NCI-H524 treated with DMSO at 0.1 percent for 48 hours (cell line): Measurements from ENCODE around the gene PEX6.

Experiments
- DNase-seq: peaks from one replicate; lab custom pipeline; 2025; lab: John Stamatoyannopoulos, UW

The PEX6 gene

GRCh38 chr6:42993445-42993844, 14.5 kb upstream of the PEX6 start:
- DNase-seq = no peak

DNA sequence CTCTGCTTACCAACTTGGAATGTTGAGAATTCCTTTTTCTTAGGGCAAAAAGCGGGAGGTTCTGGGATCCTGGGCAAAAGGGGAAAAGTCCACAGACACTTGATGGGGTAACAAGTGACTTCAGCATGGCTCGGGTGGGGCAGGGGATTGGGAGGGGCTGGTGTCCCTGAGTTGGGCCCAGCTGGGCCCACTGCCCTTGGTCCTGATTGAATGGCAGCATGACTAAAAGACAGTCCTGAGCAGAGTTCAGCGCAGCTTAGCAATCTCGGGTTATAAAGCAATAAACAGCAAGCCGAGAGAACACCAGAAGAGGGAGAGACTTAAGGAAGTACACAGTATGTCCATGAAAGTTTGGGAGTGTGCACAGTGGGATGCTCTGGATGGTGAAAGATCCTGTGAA, 10.9 kb upstream of the PEX6 start:
- no peak for DNase-seq

DNA sequence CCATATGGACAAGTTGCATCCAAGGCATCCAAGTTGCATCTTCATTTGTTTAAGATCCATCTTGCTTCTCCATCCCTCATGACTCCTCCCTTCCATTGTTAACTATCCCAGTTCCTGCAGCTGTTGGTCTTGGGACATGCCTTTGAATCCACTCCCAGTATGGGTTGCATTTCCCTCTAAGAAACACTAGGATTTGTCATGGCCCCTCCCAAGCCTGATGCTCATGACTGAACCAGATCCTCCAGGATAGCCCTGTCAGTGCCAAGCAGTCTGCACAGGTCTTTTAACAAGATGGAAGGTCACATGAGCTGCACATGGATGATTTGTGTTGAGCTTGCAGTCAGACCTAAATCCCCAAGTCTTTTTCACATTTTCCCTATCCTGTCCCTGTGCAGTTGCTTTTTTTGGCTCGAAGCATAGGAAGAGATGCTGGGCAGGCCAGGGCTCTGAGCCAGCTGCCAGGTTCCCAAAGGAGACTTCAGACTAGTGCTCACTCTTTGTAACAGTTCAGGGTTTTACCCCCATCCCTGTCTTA, 9.6 kb upstream of the PEX6 start:
- no peak for DNase-seq

DNA sequence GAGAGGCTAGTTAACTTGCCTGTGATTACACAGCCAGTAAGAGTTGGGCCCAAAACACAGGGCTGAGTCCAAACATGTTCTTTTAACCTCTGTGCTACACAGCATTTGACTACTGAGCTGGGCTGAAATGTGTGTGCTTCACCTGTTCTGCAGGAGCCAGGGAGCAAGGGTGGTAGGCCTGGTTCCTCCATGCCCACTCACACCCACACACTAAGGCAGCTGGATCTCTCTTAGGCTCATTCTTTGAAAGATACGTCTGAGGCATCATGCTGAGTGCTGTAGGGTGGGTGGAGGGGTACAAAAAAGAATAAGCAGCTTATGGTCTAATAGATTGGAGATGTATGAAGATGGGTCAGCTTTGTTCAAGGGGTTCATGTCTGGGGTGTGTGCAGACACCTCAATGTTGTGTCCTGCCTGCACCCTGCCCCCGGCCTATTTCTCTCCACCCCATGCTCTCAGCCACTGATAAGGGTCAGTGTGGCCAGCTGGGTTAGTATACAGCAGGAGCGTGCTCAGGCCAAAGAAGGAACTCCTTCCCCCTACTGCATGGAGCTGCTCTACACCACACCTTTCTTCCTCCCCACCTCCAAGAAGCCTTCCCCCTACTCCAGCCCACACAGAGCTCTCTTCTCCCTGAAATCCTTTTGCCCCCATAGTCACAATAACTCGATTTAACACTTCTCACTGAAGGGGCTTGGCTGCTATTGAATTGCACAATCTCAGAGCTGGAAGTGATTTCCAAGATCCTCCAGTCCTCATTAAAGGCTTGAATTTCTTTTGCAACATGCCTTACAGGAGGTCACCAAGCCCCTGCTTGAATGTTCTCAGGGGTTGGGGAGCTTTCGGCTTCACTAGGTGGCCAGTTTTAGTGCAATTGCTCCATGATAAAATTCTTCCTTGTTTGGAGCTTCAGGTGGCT, 8.8 kb upstream of the PEX6 start:
- DNase-seq = no peak

GRCh38 chr6:42984924-42985475, 6.0 kb upstream of the PEX6 start:
- DNase-seq = no peak

- peak; percentile 98 for DNase-seq
Observed at GRCh38 chr6:42984001-42984923, 5.3 kb upstream of the PEX6 start, which contains the start of gene PPP2R5D. PPP2R5D (plus strand) TSS chr6:42984570; CDS start chr6:42984678, 108 bp downstream.

- DNase-seq = no peak
Observed at GRCh38 chr6:42981836-42982235, 2.9 kb upstream of the PEX6 start.

GRCh38 chr6:42979523-42980177, 669 bp upstream of the PEX6 start:
- DNase-seq = no peak

GRCh38 chr6:42978487-42978838, 518 bp downstream of the PEX6 start:
- DNase-seq = no peak

- no peak for DNase-seq
Observed at GRCh38 chr6:42974919-42975505, 4.0 kb downstream of the PEX6 start.

GRCh38 chr6:42973926-42974325, 5.1 kb downstream of the PEX6 start:
- DNase-seq = no peak

GRCh38 chr6:42971746-42972327, 7.1 kb downstream of the PEX6 start:
- DNase-seq = no peak

DNA sequence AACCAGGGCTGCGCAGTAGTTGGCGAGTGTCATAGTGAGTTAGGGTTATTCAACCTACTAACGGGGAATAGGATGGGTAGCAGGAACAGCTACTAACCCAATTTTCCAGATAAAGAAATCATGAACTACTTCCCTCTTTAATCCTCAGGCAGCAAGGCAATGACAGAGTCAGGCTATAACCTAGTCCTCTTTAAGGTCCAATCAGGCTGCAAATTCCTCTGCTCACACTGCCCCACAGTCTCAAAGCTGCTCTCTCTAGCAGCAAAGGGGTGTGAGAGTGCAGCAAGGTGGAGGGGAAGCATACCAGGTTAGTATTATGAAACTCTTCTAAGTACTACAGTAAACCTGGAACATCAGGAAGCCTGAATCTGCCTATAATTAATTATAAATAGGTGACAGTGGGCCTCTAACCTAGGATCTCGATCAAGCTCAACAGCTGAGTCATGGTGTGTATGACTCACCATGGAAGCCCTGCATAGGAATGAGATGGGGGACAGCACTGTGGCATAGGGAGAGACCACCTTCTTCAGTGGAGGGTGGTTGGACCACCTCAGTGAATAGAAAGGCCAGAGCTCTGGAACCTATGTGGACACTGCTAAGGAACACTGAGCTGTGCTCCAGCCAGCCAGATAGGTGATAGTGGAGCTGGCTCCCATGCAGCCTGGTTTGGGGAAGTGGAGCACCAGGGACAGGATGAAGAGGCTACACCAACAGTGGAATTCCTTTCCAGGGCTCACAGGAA, 7.9 kb downstream of the PEX6 start:
- DNase-seq = no peak

- DNase-seq = no peak
Observed at GRCh38 chr6:42969934-42970333, 9.0 kb downstream of the PEX6 start.

DNA sequence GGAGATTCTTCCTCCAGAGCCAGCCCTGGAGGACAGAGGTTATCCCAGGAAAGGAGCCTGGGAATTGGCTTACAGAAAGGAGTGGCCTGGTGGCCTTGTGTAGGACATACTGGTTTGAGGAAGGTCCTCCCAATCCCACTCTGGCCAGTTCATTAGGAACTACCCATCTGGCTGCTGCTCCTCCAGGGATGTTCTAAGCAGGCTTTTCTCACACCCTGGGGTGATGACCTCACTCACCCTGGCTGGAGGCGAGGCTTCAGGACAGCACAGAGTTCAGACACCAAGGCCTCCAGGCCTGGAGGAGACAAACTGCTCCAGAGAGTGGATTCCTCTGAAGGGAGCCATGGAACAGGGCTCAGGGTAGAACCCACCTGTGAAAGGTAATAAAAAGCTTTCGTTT, 9.6 kb downstream of the PEX6 start:
- no peak for DNase-seq

GRCh38 chr6:42968783-42969182, 10.2 kb downstream of the PEX6 start:
- DNase-seq = no peak

DNA sequence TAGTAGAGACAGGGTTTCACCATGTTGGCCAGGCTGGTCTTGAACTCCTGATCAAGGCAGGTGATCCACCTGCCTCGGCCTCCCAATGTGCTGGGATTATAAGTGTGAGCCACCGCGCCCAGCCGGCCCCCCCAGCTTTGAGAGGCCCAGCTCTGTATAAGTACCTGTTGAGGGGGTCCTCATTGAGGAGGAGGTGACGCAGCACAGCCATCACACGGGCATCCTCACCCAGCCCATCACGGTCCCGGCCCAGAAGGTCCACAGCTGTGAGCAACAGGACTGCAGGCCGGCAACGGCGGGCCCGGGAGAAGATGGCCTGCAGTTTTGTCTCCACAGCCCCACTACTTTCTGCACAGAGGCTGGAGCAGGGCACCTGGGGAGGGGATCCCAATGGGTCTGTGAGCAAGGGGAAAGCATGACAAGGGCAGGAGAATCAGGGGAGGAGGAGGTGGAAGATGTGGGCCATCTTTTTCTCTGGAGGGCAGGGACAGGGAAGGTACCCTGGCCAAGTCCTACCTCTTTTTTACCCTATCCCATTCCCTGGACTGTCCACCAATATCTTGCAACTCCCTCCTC, 10.8 kb downstream of the PEX6 start:
- no peak for DNase-seq

DNA sequence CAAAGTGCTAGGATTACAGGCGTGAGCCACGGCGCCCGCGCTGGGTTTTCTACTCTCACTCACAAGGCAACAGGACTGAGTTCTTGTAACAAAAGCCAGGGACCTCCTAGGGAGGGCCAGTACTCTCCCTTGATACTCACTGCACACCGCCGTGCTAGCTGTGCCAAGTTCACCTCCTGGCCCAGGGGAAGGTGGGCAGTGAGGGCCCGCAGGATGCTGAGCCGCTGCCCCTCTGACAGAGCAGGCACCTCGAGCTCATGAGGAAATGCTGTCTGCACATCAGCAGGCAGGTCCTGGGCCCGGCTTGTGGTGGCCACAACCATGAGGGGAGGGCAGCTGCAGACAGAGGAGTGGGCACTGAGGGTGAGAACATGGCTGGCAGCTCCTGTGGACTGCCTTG, 11.8 kb downstream of the PEX6 start:
- no peak for DNase-seq

DNA sequence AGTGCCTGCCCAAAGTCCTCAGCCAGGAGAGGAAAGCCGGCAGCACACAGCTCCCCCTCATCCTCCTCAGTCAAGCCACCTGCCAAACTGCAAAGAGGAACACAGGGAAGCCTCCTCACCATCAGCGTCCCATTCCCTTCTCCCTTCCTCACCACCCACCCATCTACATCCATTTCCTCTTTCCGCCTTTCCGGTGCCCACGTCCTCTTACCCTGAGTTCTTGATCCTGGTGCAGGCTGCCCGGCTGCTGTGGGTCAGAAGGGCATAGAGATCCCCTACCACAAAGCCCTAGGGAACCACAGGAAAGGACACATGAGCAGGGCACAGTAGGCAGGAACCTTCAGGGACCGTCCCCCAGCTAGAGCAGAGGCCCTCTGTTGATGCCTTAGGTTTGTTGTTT, 12.4 kb downstream of the PEX6 start:
- DNase-seq = no peak
